ENCODE data around the gene FGD6.
A peak's percentile ranks its signal among the peaks of the same experiment; 100 is the strongest.

Gene FGD6

DNA sequence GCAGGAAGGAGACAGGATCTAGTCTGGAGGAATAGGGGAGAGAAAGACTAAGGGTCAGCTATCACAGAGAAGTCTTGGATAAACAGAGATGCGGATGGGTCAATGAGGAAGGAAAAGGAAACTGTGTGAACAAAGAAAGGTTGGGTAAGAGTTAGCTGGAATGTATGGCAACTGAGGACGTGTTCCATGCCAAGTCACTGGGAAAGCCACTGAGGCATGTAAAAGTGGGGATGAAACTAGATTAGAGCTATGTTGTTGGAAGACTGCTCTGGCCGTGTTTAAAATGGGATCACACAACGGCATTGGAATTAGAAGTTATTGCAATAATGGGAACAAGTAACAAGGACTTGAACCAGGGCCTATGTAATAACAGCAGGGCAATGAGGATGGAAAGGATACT is 139.9 kb downstream of the FGD6 start:
- no peak overlapping the region for H3K4me3 ChIP-seq (ENCODE audit: severe bottlenecking)
- H3K9me3 ChIP-seq (ENCODE audit: severe bottlenecking): no peaks in the 10 kb centered on the region
- TF ChIP-seq, protein P1, sequence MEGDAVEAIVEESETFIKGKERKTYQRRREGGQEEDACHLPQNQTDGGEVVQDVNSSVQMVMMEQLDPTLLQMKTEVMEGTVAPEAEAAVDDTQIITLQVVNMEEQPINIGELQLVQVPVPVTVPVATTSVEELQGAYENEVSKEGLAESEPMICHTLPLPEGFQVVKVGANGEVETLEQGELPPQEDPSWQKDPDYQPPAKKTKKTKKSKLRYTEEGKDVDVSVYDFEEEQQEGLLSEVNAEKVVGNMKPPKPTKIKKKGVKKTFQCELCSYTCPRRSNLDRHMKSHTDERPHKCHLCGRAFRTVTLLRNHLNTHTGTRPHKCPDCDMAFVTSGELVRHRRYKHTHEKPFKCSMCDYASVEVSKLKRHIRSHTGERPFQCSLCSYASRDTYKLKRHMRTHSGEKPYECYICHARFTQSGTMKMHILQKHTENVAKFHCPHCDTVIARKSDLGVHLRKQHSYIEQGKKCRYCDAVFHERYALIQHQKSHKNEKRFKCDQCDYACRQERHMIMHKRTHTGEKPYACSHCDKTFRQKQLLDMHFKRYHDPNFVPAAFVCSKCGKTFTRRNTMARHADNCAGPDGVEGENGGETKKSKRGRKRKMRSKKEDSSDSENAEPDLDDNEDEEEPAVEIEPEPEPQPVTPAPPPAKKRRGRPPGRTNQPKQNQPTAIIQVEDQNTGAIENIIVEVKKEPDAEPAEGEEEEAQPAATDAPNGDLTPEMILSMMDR (IDR thresholded peaks at IDR 0.05; ENCODE audit: poor library complexity, severe bottlenecking): no peak
- H3K27ac ChIP-seq (ENCODE audit: poor library complexity, severe bottlenecking): no peak overlapping the region
- H3K4me1 ChIP-seq (ENCODE audit: insufficient read depth, poor library complexity, severe bottlenecking): no peaks in the 10 kb centered on the region
- H3K27me3 ChIP-seq (ENCODE audit: insufficient read depth, poor library complexity, severe bottlenecking): no peaks in the 10 kb centered on the region
- DNase-seq (ENCODE audit: low spot score) (no peak), ATAC-seq (ENCODE audit: low read depth) (no peak)
- peaks cover 32% of the 10 kb centered on the region for H3K36me3 ChIP-seq (ENCODE audit: low read depth)

DNA sequence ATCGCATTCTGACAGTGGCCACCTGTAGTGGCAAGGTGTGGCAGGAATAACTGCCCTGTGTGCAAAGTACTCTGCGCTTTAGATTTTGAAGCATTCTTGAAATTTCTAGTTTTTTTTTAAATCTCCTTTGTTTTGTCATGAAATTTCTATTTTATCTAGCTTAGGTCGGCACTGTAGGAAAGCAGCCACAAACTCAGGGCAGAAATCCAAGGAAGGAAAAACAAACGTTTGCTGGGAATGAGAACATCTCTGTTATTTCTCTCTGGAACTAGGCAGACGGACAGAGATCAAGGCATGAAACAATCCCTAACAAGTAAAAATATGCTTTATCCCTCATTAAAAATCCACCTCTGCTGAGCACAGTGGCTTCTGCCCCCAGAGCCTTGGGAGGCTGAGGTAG is 142.5 kb downstream of the FGD6 start:
- H3K4me1 ChIP-seq (ENCODE audit: insufficient read depth, poor library complexity, severe bottlenecking): no peaks in the 10 kb centered on the region
- H3K9me3 ChIP-seq (ENCODE audit: severe bottlenecking): no peaks in the 10 kb centered on the region

DNA sequence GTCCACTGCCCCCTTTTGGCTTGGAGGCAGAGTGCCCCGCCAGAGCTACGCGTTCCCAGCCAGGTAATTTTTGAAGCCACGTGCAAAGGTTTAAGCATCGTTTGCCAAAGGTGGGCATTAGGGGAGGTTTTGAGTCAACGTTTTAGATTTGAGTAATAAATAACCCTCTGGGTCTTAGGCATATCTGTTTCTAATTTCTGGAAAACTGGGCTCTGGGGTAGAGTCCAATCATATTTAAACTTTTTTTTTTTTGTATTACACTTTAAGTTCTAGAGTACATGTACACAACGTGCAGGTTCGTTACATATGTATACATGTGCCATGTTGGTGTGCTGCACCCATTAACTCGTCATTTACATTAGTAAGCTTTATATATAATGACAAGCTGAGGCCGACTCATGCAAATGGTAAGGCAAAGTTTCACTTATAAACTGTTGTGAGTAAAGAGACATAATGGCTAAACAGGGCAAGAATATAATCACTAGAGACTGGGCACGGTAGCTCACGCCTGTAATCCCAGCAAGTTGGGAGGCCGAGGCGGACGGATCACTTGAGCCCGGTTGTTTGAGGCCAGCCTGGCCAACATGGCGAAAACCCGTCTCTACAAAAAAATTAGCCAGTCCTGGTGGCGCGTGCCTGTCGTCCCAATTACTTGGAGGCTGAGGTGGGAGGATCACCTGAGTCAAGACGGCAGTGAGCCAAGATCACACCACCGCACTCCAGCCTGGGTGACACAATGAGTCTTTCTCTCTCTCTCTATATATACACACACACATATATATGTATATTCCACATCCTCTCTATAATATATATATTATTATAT is 143.4 kb downstream of the FGD6 start:
- H3K4me3 ChIP-seq (ENCODE audit: severe bottlenecking): peak overlapping the region; percentile 74

More for the DNA sequence above, 142.5 kb downstream of the FGD6 start:
- peaks cover 13% of the 10 kb centered on the region; the same call in 1 of the 2 replicates for H3K36me3 ChIP-seq (ENCODE audit: low read depth)
- no peak overlapping the region for H3K27ac ChIP-seq (ENCODE audit: poor library complexity, severe bottlenecking)
- no peaks in the 10 kb centered on the region for H3K27me3 ChIP-seq (ENCODE audit: insufficient read depth, poor library complexity, severe bottlenecking)
- no peak for DNase-seq (ENCODE audit: low spot score)
- TF ChIP-seq, protein P1 (IDR thresholded peaks at IDR 0.05; ENCODE audit: poor library complexity, severe bottlenecking): no peak
- no peak for ATAC-seq (ENCODE audit: low read depth)
- H3K4me3 ChIP-seq (ENCODE audit: severe bottlenecking): no peak overlapping the region

DNA sequence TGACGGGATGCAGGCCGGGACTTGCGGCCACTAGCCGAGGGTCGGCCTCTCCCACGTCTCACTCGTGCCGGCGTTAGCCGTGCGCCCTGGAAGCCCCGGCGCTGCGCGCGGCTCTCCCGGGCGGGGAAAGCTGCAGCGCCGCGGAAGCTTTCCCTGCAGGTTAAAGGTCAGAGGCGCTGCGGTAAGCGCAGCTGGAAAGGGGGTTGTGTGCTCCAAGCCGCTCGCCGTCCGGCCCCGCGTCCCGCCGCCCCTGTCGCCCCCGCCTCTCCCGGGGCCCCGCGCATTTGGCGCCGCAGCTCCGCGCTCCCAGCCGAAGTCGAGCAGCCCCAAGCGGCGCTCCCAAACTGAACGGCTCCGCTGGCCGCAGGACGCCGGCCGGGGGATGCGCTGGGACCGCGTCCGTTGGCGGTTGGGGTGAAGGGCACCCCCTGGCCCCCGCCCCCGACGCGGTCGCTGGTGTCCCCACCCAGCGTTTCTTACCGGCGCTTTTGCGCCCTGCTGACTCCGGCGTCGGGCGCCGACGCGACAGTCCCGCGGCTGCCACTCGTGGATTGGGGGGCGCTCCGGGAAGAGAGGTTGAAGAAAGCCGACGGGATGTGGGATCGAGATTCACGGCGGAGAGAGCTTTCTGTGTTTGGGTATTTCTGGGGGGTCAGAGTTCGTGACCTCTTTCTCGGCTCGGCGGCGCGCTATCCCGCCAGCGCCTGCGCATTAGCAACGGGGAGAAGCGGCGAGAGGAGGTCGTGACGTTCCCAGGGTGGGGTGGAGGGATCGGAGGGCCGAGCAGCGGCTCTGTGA is 144.2 kb downstream of the FGD6 start, which contains the start of gene NR2C1:
NR2C1 (minus strand) TSS at position 719 of the 798 bp plus-strand sequence. CDS start 6,234 bp downstream, outside the sequence.
- peak; percentile 94 for ATAC-seq (ENCODE audit: low read depth)
- H3K36me3 ChIP-seq (ENCODE audit: low read depth): peaks cover 11% of the 10 kb centered on the region
- peak; percentile 96 for DNase-seq (ENCODE audit: low spot score)
- peak within 1 kb of the TSS; percentile 74 for H3K4me3 ChIP-seq (ENCODE audit: severe bottlenecking)
- TF ChIP-seq, protein P1 (IDR thresholded peaks at IDR 0.05; ENCODE audit: poor library complexity, severe bottlenecking): no peak
- H3K9me3 ChIP-seq (ENCODE audit: severe bottlenecking): no peaks in the 10 kb centered on the region
- no peaks in the 10 kb centered on the region for H3K4me1 ChIP-seq (ENCODE audit: insufficient read depth, poor library complexity, severe bottlenecking)
- H3K27me3 ChIP-seq (ENCODE audit: insufficient read depth, poor library complexity, severe bottlenecking): no peaks in the 10 kb centered on the region
- peak within 1 kb of the TSS; percentile 65 for H3K27ac ChIP-seq (ENCODE audit: poor library complexity, severe bottlenecking)

More for the DNA sequence above, 143.4 kb downstream of the FGD6 start:
- Histone ChIP-seq H3K27ac (ENCODE audit: poor library complexity, severe bottlenecking) (peak overlapping the region; percentile 65), H3K36me3 (ENCODE audit: low read depth) (peaks cover 11% of the 10 kb centered on the region), H3K9me3 (ENCODE audit: severe bottlenecking) (no peaks in the 10 kb centered on the region), H3K4me1 (ENCODE audit: insufficient read depth, poor library complexity, severe bottlenecking) (no peaks in the 10 kb centered on the region), H3K27me3 (ENCODE audit: insufficient read depth, poor library complexity, severe bottlenecking) (no peaks in the 10 kb centered on the region)
- DNase-seq (ENCODE audit: low spot score) (no peak), ATAC-seq (ENCODE audit: low read depth) (no peak)
- TF ChIP-seq, protein P1 (IDR thresholded peaks at IDR 0.05; ENCODE audit: poor library complexity, severe bottlenecking): peak; percentile 95

Measured in RWPE2 (cell line).